Measurements from ENCODE around the gene TMEM205. TPM values are rescaled to one million over a fixed set of nuclear protein-coding genes. Genes with fewer than 3 reads are reported as not detected.

Gene TMEM205
- total and polyA plus RNA-seq, 2 of the 13 experiments (the other 11 are each of a cell fraction or from before 2014, with no cell fraction given): 45.5 to 98.7 TPM

- TF ChIP-seq RORA (CRISPR knock-in tag; IDR thresholded peaks at IDR 0.05) (no peak), PHF21A (CRISPR knock-in tag; IDR thresholded peaks at IDR 0.05) (peak; percentile 94), FOXA1 (IDR thresholded peaks at IDR 0.05) (no peak), FOXA1 (CRISPR knock-in tag; IDR thresholded peaks at IDR 0.05) (0 out of 2 replicates have a peak, but pooled peaks have one; percentile 6), BRD4 (CRISPR knock-in tag; IDR thresholded peaks at IDR 0.05) (no peak), RARG (CRISPR knock-in tag; IDR thresholded peaks at IDR 0.05; ENCODE audit: low read depth) (no peak), ZMYM4 (CRISPR knock-in tag; IDR thresholded peaks at IDR 0.05) (peak; percentile 86), ZBTB1 (CRISPR knock-in tag; IDR thresholded peaks at IDR 0.05; ENCODE audit: borderline replicate concordance) (no peak), SAFB2 (CRISPR knock-in tag; IDR thresholded peaks at IDR 0.05; ENCODE audit: borderline replicate concordance, low read depth) (peak; percentile 54; the same call in 1 of the 2 replicates), ZBTB44 (CRISPR knock-in tag; IDR thresholded peaks at IDR 0.05) (no peak), TFE3 (CRISPR knock-in tag; IDR thresholded peaks at IDR 0.05) (0 out of 2 replicates have a peak, but pooled peaks have one; percentile 30), ZNF564 (CRISPR knock-in tag; IDR thresholded peaks at IDR 0.05) (no peak), ZNF766 (CRISPR knock-in tag; IDR thresholded peaks at IDR 0.05; ENCODE audit: borderline replicate concordance) (0 out of 2 replicates have a peak, but pooled peaks have one; percentile 30), NR0B2 (CRISPR knock-in tag; IDR thresholded peaks at IDR 0.05) (no peak), ZNF790 (CRISPR knock-in tag; IDR thresholded peaks at IDR 0.05; ENCODE audit: borderline replicate concordance) (no peak), DDIT3 (CRISPR knock-in tag; IDR thresholded peaks at IDR 0.05) (no peak), ZNF607 (CRISPR knock-in tag; IDR thresholded peaks at IDR 0.05; ENCODE audit: borderline replicate concordance) (0 out of 2 replicates have a peak, but pooled peaks have one; percentile 81), ZNF30 (CRISPR knock-in tag; IDR thresholded peaks at IDR 0.05) (no peak), ZNF746 (CRISPR knock-in tag; IDR thresholded peaks at IDR 0.05) (no peak), RBFOX2 (IDR thresholded peaks at IDR 0.05; ENCODE audit: low read depth, low read length) (peak; percentile 70), ZNF280D (CRISPR knock-in tag; IDR thresholded peaks at IDR 0.05) (no peak)
Observed at GRCh38 chr19:11380653-11381537, 34.8 kb upstream of the TMEM205 start (continued).
